ENCODE measurements around the gene DNAJC5. TPM values are rescaled to one million over a fixed set of nuclear protein-coding genes. Genes with fewer than 3 reads are reported as not detected.

Gene DNAJC5
- total RNA-seq, 1 experiment from 2014 or later: 44.9 TPM

DNA sequence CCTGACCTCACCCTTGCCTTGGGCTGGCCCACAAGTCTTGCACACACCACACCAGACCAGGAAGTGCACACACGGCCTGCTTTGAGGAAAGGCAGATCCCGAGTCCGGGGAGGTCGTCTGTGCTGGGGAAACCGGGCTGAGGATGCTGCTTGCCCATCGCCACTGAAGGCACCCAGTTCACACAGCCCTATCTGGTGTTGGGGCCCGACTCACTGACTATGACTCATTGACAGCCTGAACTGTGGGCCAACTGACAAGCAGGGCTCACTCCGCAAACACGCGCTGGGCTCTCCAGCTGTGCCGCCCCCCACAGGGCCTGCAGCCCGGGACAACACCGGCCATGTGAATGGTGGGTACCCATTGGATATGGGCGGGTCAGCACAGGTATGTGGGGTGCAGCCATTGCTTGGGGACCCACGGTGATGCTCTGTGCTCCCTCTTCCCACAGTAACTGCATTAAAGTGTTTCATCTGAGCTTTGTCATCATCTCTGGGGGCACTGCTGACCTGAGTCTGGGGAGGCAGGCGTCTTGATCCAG, 82.9 kb downstream of the DNAJC5 start:
- TF ChIP-seq, protein P1, sequence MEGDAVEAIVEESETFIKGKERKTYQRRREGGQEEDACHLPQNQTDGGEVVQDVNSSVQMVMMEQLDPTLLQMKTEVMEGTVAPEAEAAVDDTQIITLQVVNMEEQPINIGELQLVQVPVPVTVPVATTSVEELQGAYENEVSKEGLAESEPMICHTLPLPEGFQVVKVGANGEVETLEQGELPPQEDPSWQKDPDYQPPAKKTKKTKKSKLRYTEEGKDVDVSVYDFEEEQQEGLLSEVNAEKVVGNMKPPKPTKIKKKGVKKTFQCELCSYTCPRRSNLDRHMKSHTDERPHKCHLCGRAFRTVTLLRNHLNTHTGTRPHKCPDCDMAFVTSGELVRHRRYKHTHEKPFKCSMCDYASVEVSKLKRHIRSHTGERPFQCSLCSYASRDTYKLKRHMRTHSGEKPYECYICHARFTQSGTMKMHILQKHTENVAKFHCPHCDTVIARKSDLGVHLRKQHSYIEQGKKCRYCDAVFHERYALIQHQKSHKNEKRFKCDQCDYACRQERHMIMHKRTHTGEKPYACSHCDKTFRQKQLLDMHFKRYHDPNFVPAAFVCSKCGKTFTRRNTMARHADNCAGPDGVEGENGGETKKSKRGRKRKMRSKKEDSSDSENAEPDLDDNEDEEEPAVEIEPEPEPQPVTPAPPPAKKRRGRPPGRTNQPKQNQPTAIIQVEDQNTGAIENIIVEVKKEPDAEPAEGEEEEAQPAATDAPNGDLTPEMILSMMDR (conservative IDR thresholded peaks at IDR 0.05; ENCODE audit: low read depth, low read length): no peak
- no peak for TF ChIP-seq EZH2 (IDR thresholded peaks at IDR 0.05; ENCODE audit: borderline replicate concordance, low read depth, low read length, poor library complexity, severe bottlenecking)
- no TSS peak for BruUV-seq (replicated peaks)
- H3K9me3 ChIP-seq (ENCODE audit: low read depth, low read length, poor library complexity, severe bottlenecking): no peaks in the 10 kb centered on the region
- H3K27me3 ChIP-seq (replicated peaks; ENCODE audit: insufficient read depth, low read depth, low read length, poor library complexity): no peaks in the 10 kb centered on the region
- intact Hi-C loops (cut with micrococcal nuclease; ENCODE audit: unreplicated experiment): loop anchor here (5.0 to 10.0 kb wide), 2 partner anchors 203 to 441 kb away; partner anchors contain the start of gene PTK6
- DNase-seq (ENCODE audit: low spot score): no peak
- ChIA-PET CTCF (no interaction called here), POLR2A (ENCODE audit: low non-redundant PET) (no interaction called here)
- peaks cover 23% of the 10 kb centered on the region for H3K4me1 ChIP-seq (ENCODE audit: insufficient read depth, low read length, poor library complexity, severe bottlenecking)
- peaks cover under 1% of the 10 kb centered on the region for H3K36me3 ChIP-seq (ENCODE audit: insufficient read depth, low read length, poor library complexity, severe bottlenecking)
- H3K4me3 ChIP-seq (ENCODE audit: low read depth, low read length, poor library complexity, severe bottlenecking): no peak overlapping the region
- no peak overlapping the region for H3K27ac ChIP-seq (ENCODE audit: low read depth, low read length, poor library complexity, severe bottlenecking)

DNA sequence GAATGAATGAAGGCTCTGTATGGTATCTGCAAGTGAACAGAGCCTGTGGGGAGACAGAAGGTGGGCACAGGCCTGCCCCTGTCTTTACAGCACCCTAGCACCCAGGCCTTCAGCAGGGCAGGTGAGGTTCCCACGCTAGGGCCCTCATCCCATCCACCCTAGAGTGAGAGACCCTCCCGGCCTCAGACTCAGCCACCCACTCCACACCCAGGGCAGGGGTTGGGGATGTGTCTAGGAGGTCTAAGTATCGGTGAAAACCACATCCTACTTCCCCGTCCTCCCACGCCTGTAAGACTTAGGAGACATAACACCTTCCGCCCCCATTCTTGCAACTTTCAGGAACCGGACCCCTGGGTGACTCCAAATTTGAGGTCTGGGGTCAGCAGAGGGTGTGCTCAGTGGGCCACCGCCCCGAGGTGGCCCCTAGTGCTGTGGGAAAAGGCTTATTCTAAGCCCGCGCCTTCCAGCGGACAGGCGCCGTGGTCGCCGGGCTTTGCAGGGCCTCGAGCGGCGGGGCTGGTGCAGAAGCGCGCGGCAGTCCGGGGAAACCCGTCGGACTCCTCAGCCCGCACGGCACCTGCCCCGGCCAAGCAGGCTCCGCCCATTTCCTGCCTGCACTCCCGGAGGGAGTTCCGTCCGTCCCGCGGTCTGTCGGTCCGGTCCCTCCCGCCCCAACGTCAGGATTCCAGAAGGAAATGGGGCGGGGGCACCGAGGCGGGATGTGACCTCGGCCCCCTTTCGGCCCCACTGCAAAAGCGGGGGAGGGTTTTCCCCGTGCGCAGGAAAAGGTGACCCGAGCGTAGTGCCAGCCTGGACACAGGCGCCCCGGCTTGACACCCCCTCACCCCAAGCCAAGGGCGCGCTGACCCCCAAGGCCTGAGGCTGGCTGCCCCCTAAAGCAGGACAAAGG, 83.6 kb downstream of the DNAJC5 start:
- TF ChIP-seq, protein P1 (conservative IDR thresholded peaks at IDR 0.05; ENCODE audit: low read depth, low read length): no peak
- TF ChIP-seq EZH2 (IDR thresholded peaks at IDR 0.05; ENCODE audit: borderline replicate concordance, low read depth, low read length, poor library complexity, severe bottlenecking): no peak
- H3K4me3 ChIP-seq (ENCODE audit: low read depth, low read length, poor library complexity, severe bottlenecking): peak overlapping the region; percentile 100
- no TSS peak for BruUV-seq (replicated peaks)
- H3K27me3 ChIP-seq (replicated peaks; ENCODE audit: insufficient read depth, low read depth, low read length, poor library complexity): no peaks in the 10 kb centered on the region
- POLR2A ChIA-PET (ENCODE audit: low non-redundant PET): no interaction called here
- CTCF ChIA-PET: no interaction called here
- peaks cover 7% of the 10 kb centered on the region for H3K36me3 ChIP-seq (ENCODE audit: insufficient read depth, low read length, poor library complexity, severe bottlenecking)
- peaks cover 23% of the 10 kb centered on the region for H3K4me1 ChIP-seq (ENCODE audit: insufficient read depth, low read length, poor library complexity, severe bottlenecking)
- no peak for DNase-seq (ENCODE audit: low spot score)
- no peaks in the 10 kb centered on the region for H3K9me3 ChIP-seq (ENCODE audit: low read depth, low read length, poor library complexity, severe bottlenecking)
- peak overlapping the region; percentile 65 for H3K27ac ChIP-seq (ENCODE audit: low read depth, low read length, poor library complexity, severe bottlenecking)
- intact Hi-C loops (cut with micrococcal nuclease; ENCODE audit: unreplicated experiment): loop anchor here (5.0 to 10.0 kb wide), 2 partner anchors 204 to 441 kb away; partner anchors contain the start of gene PTK6

DNA sequence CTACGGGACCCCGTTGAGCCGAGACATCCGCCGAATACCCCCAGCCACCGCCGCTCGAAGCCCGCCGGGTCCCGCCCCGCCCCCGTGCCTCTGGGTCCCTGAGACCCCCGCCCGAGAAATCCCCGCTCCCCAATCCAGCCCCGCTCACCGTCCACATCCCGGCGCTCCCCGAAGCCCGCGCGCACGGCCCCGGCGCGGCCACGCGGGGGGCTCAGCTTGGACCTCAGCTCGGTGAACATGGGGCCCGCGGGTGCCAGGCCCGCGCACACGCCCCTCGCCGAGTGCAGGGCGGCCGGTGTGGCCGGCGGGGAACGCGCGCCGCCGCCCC, 84.3 kb downstream of the DNAJC5 start:
- peak overlapping the region; percentile 100 for H3K4me3 ChIP-seq (ENCODE audit: low read depth, low read length, poor library complexity, severe bottlenecking)
- H3K9me3 ChIP-seq (ENCODE audit: low read depth, low read length, poor library complexity, severe bottlenecking): no peaks in the 10 kb centered on the region
- peak overlapping the region; percentile 65 for H3K27ac ChIP-seq (ENCODE audit: low read depth, low read length, poor library complexity, severe bottlenecking)
- no peaks in the 10 kb centered on the region for H3K27me3 ChIP-seq (replicated peaks; ENCODE audit: insufficient read depth, low read depth, low read length, poor library complexity)
- BruUV-seq (replicated peaks): no TSS peak
- ChIA-PET CTCF (no interaction called here), POLR2A (ENCODE audit: low non-redundant PET) (no interaction called here)
- intact Hi-C loops (cut with micrococcal nuclease; ENCODE audit: unreplicated experiment): loop anchor here (5.0 to 10.0 kb wide), 2 partner anchors 204 to 442 kb away; partner anchors contain the start of gene PTK6
- TF ChIP-seq, protein P1 (conservative IDR thresholded peaks at IDR 0.05; ENCODE audit: low read depth, low read length): no peak
- TF ChIP-seq EZH2 (IDR thresholded peaks at IDR 0.05; ENCODE audit: borderline replicate concordance, low read depth, low read length, poor library complexity, severe bottlenecking): no peak
- H3K36me3 ChIP-seq (ENCODE audit: insufficient read depth, low read length, poor library complexity, severe bottlenecking): peaks cover 7% of the 10 kb centered on the region
- peaks cover 23% of the 10 kb centered on the region for H3K4me1 ChIP-seq (ENCODE audit: insufficient read depth, low read length, poor library complexity, severe bottlenecking)
- DNase-seq (ENCODE audit: low spot score): no peak

All from A673 (cell line).